Measurements from ENCODE around the gene PLCL2. TPM values are rescaled to one million over a fixed set of nuclear protein-coding genes. Genes with fewer than 3 reads are reported as not detected.

The PLCL2 gene
- total and polyA plus RNA-seq, 10 of the 15 experiments (the other 5 are each of a cell fraction or from before 2014, with no cell fraction given): 7.5 to 37.3 (median 21.7) TPM

DNA sequence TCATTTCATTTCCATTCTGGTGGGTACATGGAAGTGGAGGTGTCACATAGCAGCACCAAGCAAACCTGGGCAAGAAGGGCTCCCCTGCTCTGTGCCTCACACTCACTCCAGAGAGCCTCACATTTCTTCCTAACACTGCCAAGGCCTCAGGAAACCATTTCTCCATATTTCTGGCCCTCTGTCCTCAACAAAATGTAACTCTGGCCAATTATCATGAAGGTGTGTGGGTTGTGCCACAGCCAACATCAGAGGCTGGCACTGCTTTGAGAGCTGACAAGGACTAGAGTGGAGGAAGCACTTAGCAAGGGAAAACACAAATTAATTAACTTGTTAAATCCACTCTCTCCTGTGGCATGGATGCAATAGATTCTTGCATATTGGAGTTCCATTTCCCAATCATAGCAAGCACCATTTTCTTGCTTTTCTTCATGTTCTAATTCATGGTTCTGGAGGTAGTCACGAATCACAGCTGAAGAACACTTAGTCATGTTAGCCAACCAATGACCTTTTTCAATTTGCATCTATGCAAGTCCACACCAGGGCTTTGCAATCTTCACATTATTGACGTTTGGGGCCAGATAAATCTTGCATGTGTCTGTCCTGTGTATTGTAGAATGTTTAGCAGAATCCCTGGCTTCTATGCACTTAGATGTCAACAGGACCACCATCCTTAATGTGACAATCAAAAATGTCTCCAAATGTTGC, 241.1 kb downstream of the PLCL2 start:
- CTCF ChIA-PET: interaction anchor here (0.7 kb wide), 1 partner anchor 706 kb away, joined by 3 read pairs; no protein-coding TSS in a partner anchor
- ATAC-seq: no peak

More for the DNA sequence above, 241.1 kb downstream of the PLCL2 start:
- Histone ChIP-seq H3K9me3 (replicated peaks; ENCODE audit: control insufficient read depth, insufficient read depth, low read length) (peaks cover 5% of the 10 kb centered on the region; the same call in 2 of the 3 replicates), H4K20me1 (ENCODE audit: control insufficient read depth, insufficient read depth) (no peaks in the 10 kb centered on the region), H3K4me1 (ENCODE audit: control insufficient read depth, insufficient read depth, low read length) (no peaks in the 10 kb centered on the region), H2AFZ (ENCODE audit: control insufficient read depth, low read depth, low read length) (no peak overlapping the region), H3K9ac (ENCODE audit: control insufficient read depth, insufficient read depth, low read length) (no peak overlapping the region), H3K27me3 (replicated peaks in 1 of 2; ENCODE audit: control insufficient read depth in 2 of 2, insufficient read depth in 2 of 2, low read length in 1 of 2) (no peaks in the 10 kb centered on the region), H3K4me2 (ENCODE audit: control insufficient read depth, insufficient read depth) (no peak overlapping the region), H3K27ac (ENCODE audit: control insufficient read depth, insufficient read depth) (no peak overlapping the region), H3K4me3 (no peak overlapping the region), H3K36me3 (ENCODE audit: control insufficient read depth in 2 of 2, insufficient read depth in 2 of 2, low read length in 1 of 2) (no peaks in the 10 kb centered on the region), H3K79me2 (ENCODE audit: control insufficient read depth, insufficient read depth, low read length) (no peaks in the 10 kb centered on the region)
- DNase-seq (ENCODE audit: low read depth, low spot score) (no peak), FAIRE-seq (no peak)
- BruUV-seq (replicated peaks): no TSS peak
- POLR2A ChIA-PET: interaction anchor here (0.5 kb wide), 1 partner anchor 489 kb away, joined by 4 read pairs; no protein-coding TSS in a partner anchor
- intact Hi-C loops (cut with micrococcal nuclease; ENCODE audit: unreplicated experiment) (no loop called here), in situ Hi-C loops (cut with MboI) (no loop called here)
- TF ChIP-seq, protein P1, sequence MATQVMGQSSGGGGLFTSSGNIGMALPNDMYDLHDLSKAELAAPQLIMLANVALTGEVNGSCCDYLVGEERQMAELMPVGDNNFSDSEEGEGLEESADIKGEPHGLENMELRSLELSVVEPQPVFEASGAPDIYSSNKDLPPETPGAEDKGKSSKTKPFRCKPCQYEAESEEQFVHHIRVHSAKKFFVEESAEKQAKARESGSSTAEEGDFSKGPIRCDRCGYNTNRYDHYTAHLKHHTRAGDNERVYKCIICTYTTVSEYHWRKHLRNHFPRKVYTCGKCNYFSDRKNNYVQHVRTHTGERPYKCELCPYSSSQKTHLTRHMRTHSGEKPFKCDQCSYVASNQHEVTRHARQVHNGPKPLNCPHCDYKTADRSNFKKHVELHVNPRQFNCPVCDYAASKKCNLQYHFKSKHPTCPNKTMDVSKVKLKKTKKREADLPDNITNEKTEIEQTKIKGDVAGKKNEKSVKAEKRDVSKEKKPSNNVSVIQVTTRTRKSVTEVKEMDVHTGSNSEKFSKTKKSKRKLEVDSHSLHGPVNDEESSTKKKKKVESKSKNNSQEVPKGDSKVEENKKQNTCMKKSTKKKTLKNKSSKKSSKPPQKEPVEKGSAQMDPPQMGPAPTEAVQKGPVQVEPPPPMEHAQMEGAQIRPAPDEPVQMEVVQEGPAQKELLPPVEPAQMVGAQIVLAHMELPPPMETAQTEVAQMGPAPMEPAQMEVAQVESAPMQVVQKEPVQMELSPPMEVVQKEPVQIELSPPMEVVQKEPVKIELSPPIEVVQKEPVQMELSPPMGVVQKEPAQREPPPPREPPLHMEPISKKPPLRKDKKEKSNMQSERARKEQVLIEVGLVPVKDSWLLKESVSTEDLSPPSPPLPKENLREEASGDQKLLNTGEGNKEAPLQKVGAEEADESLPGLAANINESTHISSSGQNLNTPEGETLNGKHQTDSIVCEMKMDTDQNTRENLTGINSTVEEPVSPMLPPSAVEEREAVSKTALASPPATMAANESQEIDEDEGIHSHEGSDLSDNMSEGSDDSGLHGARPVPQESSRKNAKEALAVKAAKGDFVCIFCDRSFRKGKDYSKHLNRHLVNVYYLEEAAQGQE (IDR thresholded peaks at IDR 0.05; ENCODE audit: low read depth, low read length): no peak
- TF ChIP-seq BACH1 (IDR thresholded peaks at IDR 0.05; ENCODE audit: borderline replicate concordance) (no peak), CREB1 (IDR thresholded peaks at IDR 0.05; ENCODE audit: low read depth) (no peak), ASH2L (IDR thresholded peaks at IDR 0.05; ENCODE audit: borderline replicate concordance, low read depth) (no peak), ETV6 (conservative IDR thresholded peaks at IDR 0.05 in 1 of 2, IDR thresholded peaks at IDR 0.05 in 1 of 2; ENCODE audit: borderline replicate concordance in 1 of 2, low read depth in 1 of 2) (no peak), YY1 (IDR thresholded peaks at IDR 0.05; ENCODE audit: low read depth, low read length) (no peak), JUNB (IDR thresholded peaks at IDR 0.05) (no peak), CREM (IDR thresholded peaks at IDR 0.05; ENCODE audit: low read depth) (no peak), SUZ12 (IDR thresholded peaks at IDR 0.05; ENCODE audit: unreplicated experiment) (no peak), SMAD5 (IDR thresholded peaks at IDR 0.05; ENCODE audit: low read depth) (no peak)
- TF ChIP-seq, protein P2, sequence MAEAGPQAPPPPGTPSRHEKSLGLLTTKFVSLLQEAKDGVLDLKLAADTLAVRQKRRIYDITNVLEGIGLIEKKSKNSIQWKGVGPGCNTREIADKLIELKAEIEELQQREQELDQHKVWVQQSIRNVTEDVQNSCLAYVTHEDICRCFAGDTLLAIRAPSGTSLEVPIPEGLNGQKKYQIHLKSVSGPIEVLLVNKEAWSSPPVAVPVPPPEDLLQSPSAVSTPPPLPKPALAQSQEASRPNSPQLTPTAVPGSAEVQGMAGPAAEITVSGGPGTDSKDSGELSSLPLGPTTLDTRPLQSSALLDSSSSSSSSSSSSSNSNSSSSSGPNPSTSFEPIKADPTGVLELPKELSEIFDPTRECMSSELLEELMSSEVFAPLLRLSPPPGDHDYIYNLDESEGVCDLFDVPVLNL (IDR thresholded peaks at IDR 0.05; ENCODE audit: low read depth, low read length): no peak
- TF ChIP-seq, protein P3, sequence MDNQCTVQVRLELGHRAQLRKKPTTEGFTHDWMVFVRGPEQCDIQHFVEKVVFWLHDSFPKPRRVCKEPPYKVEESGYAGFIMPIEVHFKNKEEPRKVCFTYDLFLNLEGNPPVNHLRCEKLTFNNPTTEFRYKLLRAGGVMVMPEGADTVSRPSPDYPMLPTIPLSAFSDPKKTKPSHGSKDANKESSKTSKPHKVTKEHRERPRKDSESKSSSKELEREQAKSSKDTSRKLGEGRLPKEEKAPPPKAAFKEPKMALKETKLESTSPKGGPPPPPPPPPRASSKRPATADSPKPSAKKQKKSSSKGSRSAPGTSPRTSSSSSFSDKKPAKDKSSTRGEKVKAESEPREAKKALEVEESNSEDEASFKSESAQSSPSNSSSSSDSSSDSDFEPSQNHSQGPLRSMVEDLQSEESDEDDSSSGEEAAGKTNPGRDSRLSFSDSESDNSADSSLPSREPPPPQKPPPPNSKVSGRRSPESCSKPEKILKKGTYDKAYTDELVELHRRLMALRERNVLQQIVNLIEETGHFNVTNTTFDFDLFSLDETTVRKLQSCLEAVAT (IDR thresholded peaks at IDR 0.05): no peak
- TF ChIP-seq, protein P4, sequence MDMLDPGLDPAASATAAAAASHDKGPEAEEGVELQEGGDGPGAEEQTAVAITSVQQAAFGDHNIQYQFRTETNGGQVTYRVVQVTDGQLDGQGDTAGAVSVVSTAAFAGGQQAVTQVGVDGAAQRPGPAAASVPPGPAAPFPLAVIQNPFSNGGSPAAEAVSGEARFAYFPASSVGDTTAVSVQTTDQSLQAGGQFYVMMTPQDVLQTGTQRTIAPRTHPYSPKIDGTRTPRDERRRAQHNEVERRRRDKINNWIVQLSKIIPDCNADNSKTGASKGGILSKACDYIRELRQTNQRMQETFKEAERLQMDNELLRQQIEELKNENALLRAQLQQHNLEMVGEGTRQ (IDR thresholded peaks at IDR 0.05; ENCODE audit: borderline replicate concordance, low read depth, low read length): no peak
- TF ChIP-seq, protein P5, sequence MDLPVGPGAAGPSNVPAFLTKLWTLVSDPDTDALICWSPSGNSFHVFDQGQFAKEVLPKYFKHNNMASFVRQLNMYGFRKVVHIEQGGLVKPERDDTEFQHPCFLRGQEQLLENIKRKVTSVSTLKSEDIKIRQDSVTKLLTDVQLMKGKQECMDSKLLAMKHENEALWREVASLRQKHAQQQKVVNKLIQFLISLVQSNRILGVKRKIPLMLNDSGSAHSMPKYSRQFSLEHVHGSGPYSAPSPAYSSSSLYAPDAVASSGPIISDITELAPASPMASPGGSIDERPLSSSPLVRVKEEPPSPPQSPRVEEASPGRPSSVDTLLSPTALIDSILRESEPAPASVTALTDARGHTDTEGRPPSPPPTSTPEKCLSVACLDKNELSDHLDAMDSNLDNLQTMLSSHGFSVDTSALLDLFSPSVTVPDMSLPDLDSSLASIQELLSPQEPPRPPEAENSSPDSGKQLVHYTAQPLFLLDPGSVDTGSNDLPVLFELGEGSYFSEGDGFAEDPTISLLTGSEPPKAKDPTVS (IDR thresholded peaks at IDR 0.05; ENCODE audit: low read depth, low read length): no peak
- WGBS (ENCODE audit: insufficient coverage, insufficient replicate concordance, low lambda C conversion rate, missing lambda C conversion rate): 21% methylated on average over 2 of the region's 2 CpGs
- RAD21 ChIA-PET (ENCODE audit: unreplicated experiment): interaction anchor here (0.6 kb wide), 1 partner anchor 136 kb away, joined by 3 read pairs; no protein-coding TSS in a partner anchor
- SMC1A ChIA-PET (ENCODE audit: uncharacterized antibody, unreplicated experiment): interaction anchor here (1.2 to 1.3 kb wide), 2 partner anchors 26 to 35 kb away, joined by 3 to 4 read pairs; no protein-coding TSS in a partner anchor

Measured in GM12878 (cell line).